Erythroblast (primary cell): Measurements from ENCODE around the gene CDK14.

Experiments
- GATA1 ChIP-seq: IDR thresholded peaks from 2 replicates; pipeline ENCODE4 v1.6.1; 2011; ENCODE audit warnings: low read depth, mild to moderate bottlenecking, control low read depth, low read length, moderate library complexity
- POLR2A ChIP-seq: IDR thresholded peaks from 2 replicates; pipeline ENCODE4 v1.6.1; 2011; ENCODE audit warnings: mild to moderate bottlenecking, low read length

GRCh38 chr7:90626013-90626412 lies 29.9 kb downstream of the CDK14 start:
- TF ChIP-seq POLR2A = no peak
- no peak for TF ChIP-seq GATA1
